ENCODE data around the gene PRAF2. TPM values are rescaled to one million over a fixed set of nuclear protein-coding genes. Genes with fewer than 3 reads are reported as not detected.

The PRAF2 gene
- total RNA-seq (10 to 100 TPM; 17.1 to 21.0 TPM), total RNA-seq (0.38 to 8.8 (median 1.9) reads per million in 172 experiments)
- 29.2 TPM for polyA plus RNA-seq (2013, experiment 1 of 2)
- 31.9 TPM for polyA plus RNA-seq (2013, experiment 2 of 2)

GRCh38 chrX:49073601-49074575 lies at the start of gene PRAF2:
Gene PRAF2, minus strand, starts transcription at chrX:49074002. Its CDS starts 15 bp downstream, at chrX:49073987.
- H3K4me3 ChIP-seq (ENCODE audit: low read length), result peak within 1 kb of the TSS; percentile 72
- ChIA-PET POLR2A (interaction anchor here (0.6 to 1.5 kb wide), 6 partner anchors 31 to 195 kb away, joined by 3 to 9 read pairs (median 3); partner anchors contain the start of genes OTUD5 and TFE3), CTCF (no interaction called here)
- Mint-ChIP-seq H3K27me3 (no peaks in the 10 kb centered on the region), H3K4me1 (ENCODE audit: low read depth) (peaks cover 20% of the 10 kb centered on the region), H3K4me3 (peak within 1 kb of the TSS; percentile 84), H3K27ac (peak within 1 kb of the TSS; percentile 91), H3K9me3 (no peaks in the 10 kb centered on the region), H3K36me3 (ENCODE audit: low read depth) (peaks cover 23% of the 10 kb centered on the region)
- no peak for TF ChIP-seq CTCF (IDR thresholded peaks at IDR 0.05)
- DNase-seq (peak; percentile 75 to 95 (median 88)), ATAC-seq (ENCODE audit: poor library complexity) (peak; percentile 98)
- peaks cover 15% of the 10 kb centered on the region for H3K36me3 ChIP-seq (ENCODE audit: insufficient read depth, low read length)
- peak within 1 kb of the TSS; percentile 60 to 66 for H3K27ac ChIP-seq (ENCODE audit: low read depth in 1 of 2, low read length in 2 of 2)
- intact Hi-C loops (cut with DNase I, micrococcal nuclease), result loop anchor here (1.0 to 2.0 kb wide), 3 partner anchors 27 to 49 kb away; partner anchors contain the start of genes GPKOW (in 1 of the 2) and TFE3 (in 1 of the 2)
- H3K9me3 ChIP-seq (ENCODE audit: control insufficient read depth in 1 of 2, insufficient read depth in 1 of 2, low read length in 2 of 2), result no peaks in the 10 kb centered on the region
- H3K27me3 ChIP-seq (ENCODE audit: control insufficient read depth in 1 of 2, insufficient read depth in 2 of 2, low read length in 2 of 2), result no peaks in the 10 kb centered on the region
- H3K4me1 ChIP-seq (ENCODE audit: insufficient read depth, low read length), result peaks cover 25% of the 10 kb centered on the region

- Mint-ChIP-seq H3K4me1 (ENCODE audit: low read depth) (peaks cover 27% of the 10 kb centered on the region), H3K27ac (no peak overlapping the region), H3K27me3 (no peaks in the 10 kb centered on the region), H3K4me3 (peak overlapping the region; percentile 99), H3K36me3 (ENCODE audit: low read depth) (peaks cover 39% of the 10 kb centered on the region), H3K9me3 (no peaks in the 10 kb centered on the region)
- Histone ChIP-seq H3K4me3 (ENCODE audit: low read length) (peak overlapping the region; percentile 88), H3K9me3 (ENCODE audit: control insufficient read depth in 1 of 2, insufficient read depth in 1 of 2, low read length in 2 of 2) (no peaks in the 10 kb centered on the region), H3K27ac (ENCODE audit: low read depth in 1 of 2, low read length in 2 of 2) (no peak overlapping the region), H3K36me3 (ENCODE audit: insufficient read depth, low read length) (peaks cover 27% of the 10 kb centered on the region), H3K27me3 (ENCODE audit: control insufficient read depth in 1 of 2, insufficient read depth in 2 of 2, low read length in 2 of 2) (no peaks in the 10 kb centered on the region), H3K4me1 (ENCODE audit: insufficient read depth, low read length) (peaks cover 24% of the 10 kb centered on the region)
- ATAC-seq (ENCODE audit: poor library complexity) (no peak), DNase-seq (no peak)
- TF ChIP-seq CTCF (IDR thresholded peaks at IDR 0.05), result no peak
- ChIA-PET CTCF (interaction anchor here (1.3 kb wide), 1 partner anchor 33 kb away, joined by 4 read pairs; no protein-coding TSS in a partner anchor), POLR2A (no interaction called here)
- intact Hi-C loops (cut with DNase I, micrococcal nuclease), result loop anchor here in 1 of 2 experiments (2.0 to 5.0 kb wide), 3 partner anchors 20 to 120 kb away; partner anchors contain the start of gene GRIPAP1
These were observed 48.7 kb upstream of the PRAF2 start for GRCh38 chrX:49122499-49122898.

GRCh38 chrX:49120091-49120490 lies 46.3 kb upstream of the PRAF2 start:
- intact Hi-C loops (cut with DNase I, micrococcal nuclease), result loop anchor here in 1 of 2 experiments (5.0 kb wide), 1 partner anchor 118 kb away; the partner anchor contains the start of gene GRIPAP1
- no peak overlapping the region for H3K27ac ChIP-seq (ENCODE audit: low read depth in 1 of 2, low read length in 2 of 2)
- Mint-ChIP-seq H3K4me3 (peak overlapping the region; percentile 72), H3K36me3 (ENCODE audit: low read depth) (peaks cover 58% of the 10 kb centered on the region), H3K27ac (no peak overlapping the region), H3K27me3 (no peaks in the 10 kb centered on the region), H3K9me3 (no peaks in the 10 kb centered on the region), H3K4me1 (ENCODE audit: low read depth) (peaks cover 40% of the 10 kb centered on the region)
- no peaks in the 10 kb centered on the region for H3K9me3 ChIP-seq (ENCODE audit: control insufficient read depth in 1 of 2, insufficient read depth in 1 of 2, low read length in 2 of 2)
- no peak for DNase-seq
- CTCF ChIA-PET, result interaction anchor here (1.2 kb wide), 1 partner anchor 36 kb away, joined by 3 read pairs; no protein-coding TSS in a partner anchor
- POLR2A ChIA-PET, result interaction anchor here (0.8 kb wide), 1 partner anchor 40 kb away, joined by 4 read pairs; the partner anchor contains the start of gene WDR45
- H3K36me3 ChIP-seq (ENCODE audit: insufficient read depth, low read length), result peaks cover 44% of the 10 kb centered on the region
- no peak overlapping the region for H3K4me3 ChIP-seq (ENCODE audit: low read length)
- no peak for ATAC-seq (ENCODE audit: poor library complexity)
- H3K27me3 ChIP-seq (ENCODE audit: control insufficient read depth in 1 of 2, insufficient read depth in 2 of 2, low read length in 2 of 2), result no peaks in the 10 kb centered on the region
- H3K4me1 ChIP-seq (ENCODE audit: insufficient read depth, low read length), result peaks cover 39% of the 10 kb centered on the region
- TF ChIP-seq CTCF (IDR thresholded peaks at IDR 0.05), result no peak

All from CD4-positive, alpha-beta T cell (primary cell).